ENCODE measurements around the gene RAB27A.
"Not testable (repeated sequence)": the region's sequence is repeated elsewhere in the genome, so short reads cannot be mapped to it uniquely, and the experiment has no call there.

The RAB27A gene

GRCh38 chr15:55289011-55289745 is 435 bp downstream of the RAB27A start:
- no peaks in the 10 kb centered on the region for H4K20me1 ChIP-seq (ENCODE audit: control insufficient read depth, insufficient read depth, low read depth, low read length)
- peak overlapping the region; percentile 97 for H3K4me3 ChIP-seq (ENCODE audit: low read length)
- H3K9me2 ChIP-seq (replicated peaks; ENCODE audit: control insufficient read depth, low read length), result no peaks in the 10 kb centered on the region
- no peaks in the 10 kb centered on the region for H3K9me3 ChIP-seq (ENCODE audit: control insufficient read depth, insufficient read depth, low read length)
- H3K27me3 ChIP-seq (ENCODE audit: control insufficient read depth, low read length), result no peaks in the 10 kb centered on the region; the same call in 1 of the 2 replicates
- no peak for TF ChIP-seq CTCF (IDR thresholded peaks at IDR 0.05; ENCODE audit: low read depth, low read length, poor library complexity, severe bottlenecking)
- no peak for TF ChIP-seq EZH2phosphoT487 (IDR thresholded peaks at IDR 0.05; ENCODE audit: borderline replicate concordance, low read length)
- no peaks in the 10 kb centered on the region for H3K79me2 ChIP-seq (ENCODE audit: control insufficient read depth, low read length)
- peak overlapping the region; percentile 87 for H3K4me2 ChIP-seq (ENCODE audit: low read length)
- H3F3A ChIP-seq (ENCODE audit: control insufficient read depth, insufficient read depth), result no peaks in the 10 kb centered on the region
- no peak overlapping the region for H3K27ac ChIP-seq (ENCODE audit: low read depth, low read length)
- peaks cover 13% of the 10 kb centered on the region for H3K4me1 ChIP-seq (ENCODE audit: control insufficient read depth, low read length)
- H3K36me3 ChIP-seq (ENCODE audit: control insufficient read depth, low read length), result no peaks in the 10 kb centered on the region

DNA sequence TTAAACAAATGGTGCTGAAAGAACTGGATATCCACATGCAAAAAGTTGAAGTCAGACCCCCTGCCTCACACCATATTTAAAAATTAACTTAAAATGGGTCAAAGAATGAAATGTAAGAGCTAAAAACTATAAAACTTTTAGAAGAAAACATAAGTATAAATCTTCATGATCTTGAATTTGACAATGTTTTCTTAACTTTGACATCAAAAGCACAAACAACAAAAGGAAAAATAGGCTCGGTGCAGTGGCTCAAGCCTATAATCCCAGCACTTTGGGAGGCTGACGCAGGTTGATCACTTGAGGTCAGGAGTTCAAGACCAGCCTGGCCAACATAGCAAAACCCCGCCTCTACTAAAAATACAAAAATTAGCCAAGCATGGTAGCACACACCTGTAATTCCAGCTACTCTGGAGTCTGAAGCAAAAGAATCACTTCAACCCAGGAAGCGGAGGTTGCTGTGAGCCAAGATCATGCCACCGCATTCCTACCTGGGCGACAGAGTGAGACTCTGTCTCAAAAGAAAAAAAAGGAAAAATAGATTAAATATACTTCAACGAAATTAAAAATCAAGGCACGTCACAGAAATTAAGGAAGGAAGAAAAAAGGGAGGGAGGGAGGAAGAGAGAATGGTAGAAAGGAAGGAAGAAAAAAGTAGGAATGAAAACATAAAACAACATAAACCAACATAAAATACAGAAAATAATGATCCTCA is 1.5 kb downstream of the RAB27A start:
- Histone ChIP-seq H3K27ac (ENCODE audit: low read depth, low read length) (no peak overlapping the region), H3K4me2 (ENCODE audit: low read length) (peak overlapping the region; percentile 87; the same call in 1 of the 2 replicates), H3K4me3 (ENCODE audit: low read length) (no peak overlapping the region), H3K9me2 (replicated peaks; ENCODE audit: control insufficient read depth, low read length) (no peaks in the 10 kb centered on the region), H3K36me3 (ENCODE audit: control insufficient read depth, low read length) (no peaks in the 10 kb centered on the region), H4K20me1 (ENCODE audit: control insufficient read depth, insufficient read depth, low read depth, low read length) (no peaks in the 10 kb centered on the region), H3K9me3 (ENCODE audit: control insufficient read depth, insufficient read depth, low read length) (no peaks in the 10 kb centered on the region), H3F3A (ENCODE audit: control insufficient read depth, insufficient read depth) (no peaks in the 10 kb centered on the region), H3K79me2 (ENCODE audit: control insufficient read depth, low read length) (no peaks in the 10 kb centered on the region), H3K4me1 (ENCODE audit: control insufficient read depth, low read length) (peaks cover 13% of the 10 kb centered on the region), H3K27me3 (ENCODE audit: control insufficient read depth, low read length) (no peaks in the 10 kb centered on the region; the same call in 1 of the 2 replicates)
- no peak for TF ChIP-seq EZH2phosphoT487 (IDR thresholded peaks at IDR 0.05; ENCODE audit: borderline replicate concordance, low read length)
- no peak for TF ChIP-seq CTCF (IDR thresholded peaks at IDR 0.05; ENCODE audit: low read depth, low read length, poor library complexity, severe bottlenecking)

GRCh38 chr15:55286442-55287189 is 3.0 kb downstream of the RAB27A start:
- not testable (repeated sequence) for H3K4me3 ChIP-seq (ENCODE audit: low read length); H3K27me3 ChIP-seq (ENCODE audit: control insufficient read depth, low read length); H3K79me2 ChIP-seq (ENCODE audit: control insufficient read depth, low read length); H4K20me1 ChIP-seq (ENCODE audit: control insufficient read depth, insufficient read depth, low read depth, low read length); H3K36me3 ChIP-seq (ENCODE audit: control insufficient read depth, low read length); H3K4me2 ChIP-seq (ENCODE audit: low read length); H3K27ac ChIP-seq (ENCODE audit: low read depth, low read length); H3F3A ChIP-seq (ENCODE audit: control insufficient read depth, insufficient read depth); H3K9me3 ChIP-seq (ENCODE audit: control insufficient read depth, insufficient read depth, low read length); H3K9me2 ChIP-seq (replicated peaks; ENCODE audit: control insufficient read depth, low read length)
- peaks cover 13% of the 10 kb centered on the region for H3K4me1 ChIP-seq (ENCODE audit: control insufficient read depth, low read length)
